GM18519 (cell line): Measurements from ENCODE around the gene CMIP.

Experiments
- ATAC-seq: cut with Tn5 transposase; IDR thresholded peaks from one replicate; pipeline ENCODE4 v1.9.1; 2021; ENCODE audit warnings: mild to moderate bottlenecking, moderate library complexity; ENCODE audit not compliant: unreplicated experiment, low FRiP score

Gene CMIP

GRCh38 chr16:81545470-81546250 lies 101.1 kb downstream of the CMIP start:
- no peak for ATAC-seq

- no peak for ATAC-seq
These were observed 102.2 kb downstream of the CMIP start for GRCh38 chr16:81546781-81547180.

- no peak for ATAC-seq
These were observed 102.8 kb downstream of the CMIP start for GRCh38 chr16:81547194-81547938.

- no peak for ATAC-seq
These were observed 103.3 kb downstream of the CMIP start for GRCh38 chr16:81547939-81548216.

- ATAC-seq, result no peak
These were observed 103.9 kb downstream of the CMIP start for GRCh38 chr16:81548551-81548875.

GRCh38 chr16:81548876-81549546 lies 104.4 kb downstream of the CMIP start:
- no peak for ATAC-seq

GRCh38 chr16:81549547-81550431 lies 105.2 kb downstream of the CMIP start:
- no peak for ATAC-seq

- ATAC-seq, result no peak
These were observed 105.8 kb downstream of the CMIP start for GRCh38 chr16:81550432-81550808.

- no peak for ATAC-seq
These were observed 106.7 kb downstream of the CMIP start for GRCh38 chr16:81551151-81551808.

- ATAC-seq, result no peak
These were observed 107.3 kb downstream of the CMIP start for GRCh38 chr16:81551821-81552304.

- ATAC-seq, result no peak
These were observed 108.1 kb downstream of the CMIP start for GRCh38 chr16:81552743-81553079.

- ATAC-seq, result no peak
These were observed 108.6 kb downstream of the CMIP start for GRCh38 chr16:81553080-81553813.

- no peak for ATAC-seq
These were observed 109.4 kb downstream of the CMIP start for GRCh38 chr16:81553814-81554675.

- ATAC-seq, result no peak
These were observed 110.4 kb downstream of the CMIP start for GRCh38 chr16:81554979-81555378.

- no peak for ATAC-seq
These were observed 111.1 kb downstream of the CMIP start for GRCh38 chr16:81555660-81556059.

- no peak for ATAC-seq
These were observed 112.2 kb downstream of the CMIP start for GRCh38 chr16:81556715-81557284.

GRCh38 chr16:81558077-81558443 lies 113.5 kb downstream of the CMIP start:
- no peak for ATAC-seq

- ATAC-seq, result no peak
These were observed 114.0 kb downstream of the CMIP start for GRCh38 chr16:81558444-81559175.
